Colon (tissue), 2 donors: ENCODE measurements around the gene COL12A1.

Experiments
- FAIRE-seq: peaks from 2 replicates; lab custom pipeline; 2012; peaks lifted over from hg19 to GRCh38; lab: Jason Lieb, UNC
- donor health status: control.
- donor health status: control.

Gene COL12A1

DNA sequence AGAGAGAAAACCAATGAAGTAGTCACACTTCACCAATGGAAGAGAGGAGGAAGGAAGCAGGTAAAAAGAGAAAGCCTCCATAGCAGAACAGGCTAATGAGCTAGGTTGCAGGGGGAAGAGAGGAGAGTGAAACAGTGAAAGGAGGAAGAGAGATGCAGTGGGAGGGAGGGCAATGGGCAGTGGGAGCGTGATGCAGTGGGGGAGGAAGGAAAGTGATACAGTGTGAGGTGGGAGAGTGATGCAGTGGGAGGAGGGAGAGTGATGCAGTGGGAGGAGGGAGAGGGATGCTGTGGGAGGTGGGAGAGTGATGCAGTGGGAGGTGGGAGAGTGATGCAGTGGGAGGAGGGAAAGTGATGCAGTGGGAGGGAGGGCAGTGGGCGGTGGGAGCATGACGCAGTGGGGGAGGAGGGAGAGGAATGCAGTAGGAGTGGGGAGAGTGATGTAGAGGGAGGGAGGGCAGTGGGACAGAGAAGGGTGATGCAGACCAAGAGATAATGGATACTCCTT, 29.7 kb downstream of the COL12A1 start:
- FAIRE-seq: no peak

DNA sequence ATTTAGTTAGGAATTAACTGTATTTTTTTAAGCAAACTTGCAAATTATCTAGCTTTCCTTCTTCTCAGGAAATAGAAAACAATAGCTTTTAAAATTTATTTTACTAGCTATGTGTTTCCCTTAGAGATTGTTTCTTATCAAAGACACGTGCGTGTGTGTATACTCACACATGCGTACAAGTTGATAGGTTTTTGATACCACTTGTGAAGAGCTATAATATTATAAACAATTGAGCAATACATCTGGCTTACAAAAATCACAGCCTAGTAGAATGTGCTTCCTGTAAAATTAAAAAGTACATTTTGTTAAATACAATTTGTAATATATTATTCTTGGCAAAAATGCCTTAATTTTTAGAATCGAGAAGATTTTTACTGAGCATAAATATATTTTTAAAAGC, 33.9 kb downstream of the COL12A1 start:
- FAIRE-seq: no peak

- FAIRE-seq: no peak
Observed at GRCh38 chr6:75171567-75171966, 34.3 kb downstream of the COL12A1 start.

DNA sequence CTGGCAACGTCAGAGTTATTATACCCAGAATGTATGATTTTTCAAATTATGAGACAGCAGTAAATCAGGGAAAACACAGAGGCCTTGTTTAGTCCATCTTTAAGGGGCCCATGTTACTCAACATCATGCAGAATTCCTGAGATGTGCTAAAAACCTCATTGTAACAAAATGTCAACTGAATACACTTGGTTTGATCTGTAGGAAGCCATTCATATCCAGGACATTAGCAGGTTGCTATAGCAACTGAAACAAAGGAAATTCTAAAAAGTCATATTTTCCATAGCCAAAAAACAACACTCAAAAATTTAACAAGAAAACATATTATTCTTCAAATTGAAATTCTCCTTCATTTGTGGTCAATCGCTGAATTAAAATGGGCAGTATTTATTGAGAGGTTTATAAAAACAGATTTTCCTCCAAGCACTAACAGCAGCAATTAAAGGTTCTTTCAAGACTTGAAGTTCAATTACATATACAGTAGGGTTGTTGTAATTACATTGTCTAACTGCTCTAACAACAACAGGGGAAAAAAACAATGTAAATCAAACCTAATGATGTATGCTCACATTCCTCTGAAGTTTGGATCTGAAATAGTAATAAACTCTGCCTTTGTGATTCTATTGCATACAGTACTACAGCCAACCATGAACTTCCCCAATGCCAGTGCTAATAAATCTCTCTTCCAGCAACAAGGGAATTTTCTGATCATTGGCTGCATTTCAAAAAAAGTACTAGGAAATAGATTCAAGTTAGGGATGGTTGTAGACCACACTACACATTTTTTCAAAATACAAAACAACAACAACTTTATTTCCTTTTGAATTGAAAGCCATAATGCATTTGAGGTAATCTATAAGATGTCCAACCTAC, 34.9 kb downstream of the COL12A1 start:
- no peak for FAIRE-seq

- no peak for FAIRE-seq
Observed at GRCh38 chr6:75169689-75170586, 35.9 kb downstream of the COL12A1 start.

GRCh38 chr6:75167851-75168250, 38.0 kb downstream of the COL12A1 start:
- FAIRE-seq: no peak

- no peak for FAIRE-seq
Observed at GRCh38 chr6:75167325-75167724, 38.5 kb downstream of the COL12A1 start.

GRCh38 chr6:75166773-75167172, 39.1 kb downstream of the COL12A1 start:
- FAIRE-seq: no peak

DNA sequence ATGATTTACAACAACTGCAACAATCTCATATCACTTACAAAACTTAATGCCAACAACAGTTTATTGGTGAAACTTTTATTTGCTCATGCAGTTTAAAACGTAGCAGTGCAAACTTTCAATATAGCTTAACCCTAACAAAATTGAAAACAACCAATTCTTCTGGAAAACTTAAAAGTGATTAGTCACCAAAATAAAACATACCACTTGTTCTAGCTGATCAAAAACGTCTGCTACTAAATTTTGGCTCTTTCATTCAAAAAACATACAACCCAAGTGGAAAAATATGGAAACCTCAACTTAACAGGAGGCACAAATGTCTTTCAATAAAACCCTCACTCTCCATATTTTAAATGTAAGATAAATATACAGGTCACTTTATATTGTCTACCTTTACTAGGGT, 39.6 kb downstream of the COL12A1 start:
- no peak for FAIRE-seq

- FAIRE-seq: no peak
Observed at GRCh38 chr6:75158176-75158575, 47.7 kb downstream of the COL12A1 start.

GRCh38 chr6:75157336-75157735, 48.5 kb downstream of the COL12A1 start:
- FAIRE-seq: no peak

GRCh38 chr6:75156186-75156878, 49.5 kb downstream of the COL12A1 start:
- FAIRE-seq: no peak

GRCh38 chr6:75155631-75156030, 50.2 kb downstream of the COL12A1 start:
- FAIRE-seq: no peak

GRCh38 chr6:75154973-75155372, 50.9 kb downstream of the COL12A1 start:
- no peak for FAIRE-seq

GRCh38 chr6:75150685-75151412, 55.0 kb downstream of the COL12A1 start:
- no peak for FAIRE-seq

DNA sequence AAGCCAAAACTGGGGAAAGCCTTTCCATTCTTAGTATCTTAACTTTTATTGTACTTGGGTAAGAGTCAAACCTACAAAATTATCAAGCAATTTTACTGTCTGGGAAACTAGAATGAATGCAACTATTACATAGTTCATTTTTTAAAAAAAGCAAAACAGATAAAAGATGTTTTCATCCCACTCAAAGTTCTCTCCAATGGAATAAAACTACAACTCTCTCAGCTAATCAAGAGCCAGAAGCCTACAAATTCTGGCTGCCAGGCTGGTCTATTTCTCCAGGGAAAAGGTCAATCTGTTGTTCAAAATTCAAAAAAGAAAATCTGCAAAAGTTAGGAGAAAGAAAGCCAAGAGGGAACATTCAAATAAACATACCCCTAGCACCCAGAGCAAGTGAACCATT, 56.2 kb downstream of the COL12A1 start:
- no peak for FAIRE-seq

DNA sequence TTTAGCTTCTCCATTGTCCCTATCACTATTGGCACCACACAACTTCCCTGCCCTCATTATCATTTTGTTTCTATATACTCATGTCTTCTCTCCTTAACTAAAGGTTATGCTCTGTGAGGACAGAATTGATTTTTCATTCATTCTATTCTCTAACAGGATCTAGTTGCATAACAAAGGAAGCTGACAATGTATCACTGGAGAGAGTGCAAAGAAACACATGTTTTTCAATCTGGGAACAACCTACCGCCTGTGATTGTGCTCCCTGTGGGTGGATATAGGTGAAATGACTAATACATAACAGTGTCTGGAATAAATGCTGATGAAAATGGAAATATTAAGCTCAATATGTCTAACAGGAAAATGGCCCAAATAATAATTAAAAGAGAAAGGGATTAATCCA, 56.6 kb downstream of the COL12A1 start:
- no peak for FAIRE-seq

- FAIRE-seq: no peak
Observed at GRCh38 chr6:75147512-75147911, 58.3 kb downstream of the COL12A1 start.

DNA sequence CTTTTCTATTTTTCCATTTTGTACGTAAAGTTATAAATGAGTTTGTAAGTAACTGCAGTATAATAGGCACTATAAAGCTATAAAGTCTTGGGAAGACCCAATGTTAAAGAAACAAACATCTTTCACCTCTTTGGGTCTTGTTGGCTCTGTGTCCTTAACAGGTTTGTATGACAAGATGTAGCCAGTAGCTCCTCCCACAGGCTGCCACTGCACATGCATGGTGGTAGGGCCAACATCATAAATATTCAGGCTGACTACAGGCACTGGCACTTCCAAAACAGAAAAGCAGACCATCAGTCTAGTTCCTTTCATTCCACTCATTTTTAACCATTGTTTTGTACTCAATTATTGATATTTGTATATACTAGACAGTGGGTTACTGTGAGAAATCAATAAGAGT, 59.9 kb downstream of the COL12A1 start:
- no peak for FAIRE-seq

GRCh38 chr6:75145211-75145610, 60.6 kb downstream of the COL12A1 start:
- no peak for FAIRE-seq

- FAIRE-seq: no peak
Observed at GRCh38 chr6:75144386-75144785, 61.5 kb downstream of the COL12A1 start.

DNA sequence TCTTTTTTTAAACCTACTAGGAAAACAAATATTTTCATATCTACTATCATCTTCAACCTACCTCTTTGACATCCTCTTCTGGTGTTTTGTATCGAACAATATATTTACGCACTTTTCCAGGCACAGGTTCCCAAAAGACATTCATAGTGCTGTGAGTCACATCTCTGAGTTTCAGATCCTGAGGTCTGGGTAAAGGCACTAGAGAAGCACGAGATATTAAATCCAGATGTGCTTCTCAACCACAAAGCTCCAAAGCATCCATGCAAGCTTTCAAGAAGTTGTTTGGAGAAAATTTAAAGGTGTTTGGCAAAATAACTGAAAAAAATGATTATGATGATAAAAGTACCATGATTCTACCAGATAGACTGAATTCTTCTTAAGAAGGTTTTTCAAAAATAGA, 62.7 kb downstream of the COL12A1 start:
- no peak for FAIRE-seq
